Neural cell (in vitro differentiated cells): Measurements from ENCODE around the gene OGT. TPM values are rescaled to one million over a fixed set of nuclear protein-coding genes. Genes with fewer than 3 reads are reported as not detected.
"Not testable (repeated sequence)": the region's sequence is repeated elsewhere in the genome, so short reads cannot be mapped to it uniquely, and the experiment has no call there.

Experiments used
- H2AFZ ChIP-seq: fragments of 200-600, 300-800 bp; sonication (generic), shearing (Covaris generic); 2 replicates; pipeline ENCODE4 v1.6.0; 2014; ENCODE audit warnings: low read depth, mild to moderate bottlenecking, antibody characterized with exemption, low read length, moderate library complexity
- H3F3A ChIP-seq: fragments of 200-600 bp; shearing (Covaris generic); 2 replicates; pipeline ENCODE4 v1.6.1; 2016; ENCODE audit warnings: mild to moderate bottlenecking, moderate library complexity, mixed read lengths, antibody characterized with exemption, low read length; ENCODE audit not compliant: insufficient read depth, poor library complexity, severe bottlenecking
- H3K27ac ChIP-seq: fragments of 200-600, 300-800 bp; sonication (generic), shearing (Covaris generic); 2 replicates; pipeline ENCODE4 v1.5.1; 2014; ENCODE audit warnings: mild to moderate bottlenecking, low read length, moderate library complexity
- H3K27me3 ChIP-seq: fragments of 300-800, 200-600 bp; sonication (generic), shearing (Covaris generic); 2 replicates; pipeline ENCODE4 v1.6.0; 2014; ENCODE audit warnings: mild to moderate bottlenecking, low read depth, low read length, moderate library complexity; ENCODE audit not compliant: insufficient read depth
- H3K36me3 ChIP-seq: fragments of 300-800, 200-600 bp; sonication (generic), shearing (Covaris generic); 2 replicates; pipeline ENCODE4 v1.5.1; 2014; ENCODE audit warnings: mild to moderate bottlenecking, antibody characterized with exemption, low read length, moderate library complexity; ENCODE audit not compliant: insufficient read depth
- H3K4me2 ChIP-seq: fragments of 300-800, 200-600 bp; sonication (generic), shearing (Covaris generic); 2 replicates; pipeline ENCODE4 v1.6.0; 2014; ENCODE audit warnings: mild to moderate bottlenecking, low read length
- H3K4me3 ChIP-seq: fragments of 300-800, 200-600 bp; sonication (generic), shearing (Covaris generic); 2 replicates; pipeline ENCODE4 v1.5.1; 2014; ENCODE audit warnings: mild to moderate bottlenecking, low read length, moderate library complexity
- H3K79me2 ChIP-seq: fragments of 200-600 bp; shearing (Covaris generic); replicated peaks from 2 replicates; pipeline ENCODE4 v1.6.0; 2014; ENCODE audit warnings: mild to moderate bottlenecking, low read length, moderate library complexity; ENCODE audit not compliant: insufficient read depth
- H3K9ac ChIP-seq: fragments of 300-800, 200-600 bp; sonication (generic), shearing (Covaris generic); 2 replicates; pipeline ENCODE4 v1.6.1; 2016; ENCODE audit warnings: mild to moderate bottlenecking, low read length, mixed read lengths
- H3K9me2 ChIP-seq: fragments of 200-600 bp; shearing (Covaris generic); 2 replicates; pipeline ENCODE4 v1.6.1; 2016; ENCODE audit warnings: mild to moderate bottlenecking, low read length, mixed read lengths; ENCODE audit not compliant: insufficient read depth
- H3K9me3 ChIP-seq: fragments of 200-600, 300-800 bp; sonication (generic), shearing (Covaris generic); 2 replicates; pipeline ENCODE4 v1.6.1; 2016; ENCODE audit warnings: mild to moderate bottlenecking, mixed run types, low read length, moderate library complexity, mixed read lengths
- H4K20me1 ChIP-seq: fragments of 200-600 bp; shearing (Covaris generic); 2 replicates; pipeline ENCODE4 v1.6.1; 2016; ENCODE audit warnings: mild to moderate bottlenecking, mixed run types; ENCODE audit not compliant: insufficient read depth
- CTCF ChIP-seq: fragments of 450-650 bp; IDR thresholded peaks from 2 replicates; pipeline ENCODE4 v1.5.1; 2014; ENCODE audit warnings: antibody characterized with exemption, mild to moderate bottlenecking, moderate library complexity; ENCODE audit not compliant: poor library complexity, severe bottlenecking
- EP300 ChIP-seq: fragments of 450-650 bp; conservative IDR thresholded peaks from 2 replicates; pipeline ENCODE4 v1.6.1; 2014; ENCODE audit warnings: antibody characterized with exemption, mild to moderate bottlenecking, moderate library complexity; ENCODE audit not compliant: poor library complexity, severe bottlenecking
- EZH2 ChIP-seq: fragments of 200-600, 300-800 bp; shearing (Covaris generic), sonication (generic); IDR thresholded peaks from 2 replicates; pipeline ENCODE4 v1.6.1; 2014; ENCODE audit warnings: antibody characterized with exemption, low read length, borderline replicate concordance, mild to moderate bottlenecking; ENCODE audit not compliant: insufficient read depth, poor library complexity, severe bottlenecking
- MXI1 ChIP-seq: fragments of 450-650 bp; conservative IDR thresholded peaks from 2 replicates; pipeline ENCODE4 v1.6.1; 2014; ENCODE audit warnings: antibody characterized with exemption, mild to moderate bottlenecking; ENCODE audit not compliant: poor library complexity, severe bottlenecking
- POLR2AphosphoS5 ChIP-seq: IDR thresholded peaks from 2 replicates; pipeline ENCODE4 v1.6.1; 2012
- RAD21 ChIP-seq: fragments of 450-650 bp; conservative IDR thresholded peaks from 2 replicates; pipeline ENCODE4 v1.6.1; 2014; ENCODE audit warnings: antibody characterized with exemption, mild to moderate bottlenecking, moderate library complexity
- REST ChIP-seq: IDR thresholded peaks from 2 replicates; pipeline ENCODE4 v1.6.1; 2012; ENCODE audit warnings: borderline replicate concordance
- SMC3 ChIP-seq: fragments of 450-650 bp; conservative IDR thresholded peaks from 2 replicates; pipeline ENCODE4 v1.6.1; 2014; ENCODE audit warnings: antibody characterized with exemption, mild to moderate bottlenecking, moderate library complexity; ENCODE audit not compliant: poor library complexity
- TAF1 ChIP-seq: IDR thresholded peaks from 2 replicates; pipeline ENCODE4 v1.6.1; 2012; ENCODE audit warnings: low read depth
- polyA plus RNA-seq: library from polyadenylated mRNA; depleted of rRNA; stranded (reverse); fragments of >200 nt; gene quantifications from 2 replicates; pipeline ENCODE4 v1.2.3, GENCODE V29; 2014

Gene OGT
- polyA plus RNA-seq, 1 donor from 2014 or later: 340 TPM

- Histone ChIP-seq H3K36me3 (no peaks in the 10 kb centered on the region), H3K9ac (no peak overlapping the region), H3K27me3 (no peaks in the 10 kb centered on the region), H4K20me1 (no peaks in the 10 kb centered on the region), H2AFZ (no peak overlapping the region), H3K9me2 (no peaks in the 10 kb centered on the region), H3F3A (no peaks in the 10 kb centered on the region), H3K9me3 (no peaks in the 10 kb centered on the region), H3K4me2 (no peak overlapping the region), H3K79me2 (no peaks in the 10 kb centered on the region), H3K4me3 (no peak overlapping the region), H3K27ac (no peak overlapping the region)
- TF ChIP-seq REST (no peak), EP300 (no peak), SMC3 (no peak), POLR2AphosphoS5 (no peak), EZH2 (no peak), TAF1 (no peak), CTCF (no peak), RAD21 (no peak), MXI1 (no peak)
These were observed 48.3 kb downstream of the OGT start for GRCh38 chrX:71581210-71581609.

GRCh38 chrX:71586929-71587328 is 54.0 kb downstream of the OGT start:
- H3K27ac ChIP-seq: no peak overlapping the region
- no peaks in the 10 kb centered on the region for H3K36me3 ChIP-seq
- no peak overlapping the region for H3K4me2 ChIP-seq
- TF ChIP-seq EZH2: no peak
- no peak for TF ChIP-seq RAD21
- TF ChIP-seq MXI1: no peak
- TF ChIP-seq EP300: no peak
- TF ChIP-seq CTCF: no peak
- no peak for TF ChIP-seq REST
- TF ChIP-seq SMC3: no peak
- no peak for TF ChIP-seq POLR2AphosphoS5
- TF ChIP-seq TAF1: no peak
- H3K79me2 ChIP-seq: no peaks in the 10 kb centered on the region
- no peak overlapping the region for H3K9ac ChIP-seq
- no peaks in the 10 kb centered on the region for H3K27me3 ChIP-seq
- H3K9me3 ChIP-seq: no peaks in the 10 kb centered on the region
- H3F3A ChIP-seq: no peaks in the 10 kb centered on the region
- no peaks in the 10 kb centered on the region for H4K20me1 ChIP-seq
- no peak overlapping the region for H3K4me3 ChIP-seq
- H2AFZ ChIP-seq: no peak overlapping the region
- H3K9me2 ChIP-seq: no peaks in the 10 kb centered on the region

DNA sequence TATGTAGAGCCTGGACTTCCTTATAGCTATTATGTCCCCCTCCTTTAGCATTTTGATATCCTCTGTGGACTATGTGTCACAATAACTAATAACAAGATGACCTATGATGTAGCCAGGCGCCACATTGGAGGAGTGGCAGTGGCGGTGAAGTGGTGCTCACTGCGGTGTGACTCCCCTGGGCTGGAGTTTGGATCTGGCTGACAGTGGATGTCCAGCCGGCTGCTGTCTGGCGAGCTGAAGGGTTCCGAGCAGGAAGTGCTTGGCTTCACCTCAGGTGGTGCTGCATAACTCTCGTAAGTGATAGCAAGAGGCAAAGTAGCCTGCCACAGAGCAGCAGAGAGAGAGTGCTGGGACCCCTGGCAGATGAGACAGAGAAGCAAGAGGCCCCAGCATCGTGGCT is 60.3 kb downstream of the OGT start:
- not testable (repeated sequence) for H3K9ac ChIP-seq, H3F3A ChIP-seq, H3K9me2 ChIP-seq, H3K4me3 ChIP-seq, H3K27ac ChIP-seq, H3K27me3 ChIP-seq, H3K79me2 ChIP-seq, H3K4me2 ChIP-seq, H3K9me3 ChIP-seq, H2AFZ ChIP-seq, H3K36me3 ChIP-seq, H4K20me1 ChIP-seq
